Activated T-helper 17 cell treated with anti-CD3 and anti-CD28 coated beads, Interleukin-2, amount 50 U/mL, for 72 hours (primary cell): ENCODE results near the gene EPHB6. TPM values are rescaled to one million over a fixed set of nuclear protein-coding genes. Genes with fewer than 3 reads are reported as not detected.

Source experiments
- ATAC-seq: fragments of 150-1000 bp; cut with Tn5 transposase; replicated peaks from 2 replicates; pipeline ENCODE4 v1.10.0; 2021; ENCODE audit warnings: mild to moderate bottlenecking, moderate library complexity
- H3K27ac Mint-ChIP-seq: one replicate; pipeline ENCODE4 v1.8.0; 2022; ENCODE audit warnings: mixed read lengths
- H3K27me3 Mint-ChIP-seq: one replicate; pipeline ENCODE4 v1.8.0; 2022; ENCODE audit warnings: mixed read lengths
- H3K36me3 Mint-ChIP-seq: one replicate; pipeline ENCODE4 v1.8.0; 2022; ENCODE audit warnings: low read depth, mild to moderate bottlenecking, mixed read lengths
- H3K4me1 Mint-ChIP-seq: one replicate; pipeline ENCODE4 v1.8.0; 2022; ENCODE audit warnings: mixed read lengths
- H3K4me3 Mint-ChIP-seq: one replicate; pipeline ENCODE4 v1.8.0; 2022; ENCODE audit warnings: mild to moderate bottlenecking, mixed read lengths
- H3K9me3 Mint-ChIP-seq: one replicate; pipeline ENCODE4 v1.8.0; 2022; ENCODE audit warnings: mixed read lengths
- total RNA-seq, 2 donors: library from RNA; stranded (reverse); gene quantifications; one replicate each; pipeline ENCODE4 v1.2.3, GENCODE V29; 2022

EPHB6 gene
- total RNA-seq, result 10 to 100 TPM in 1 of 2 donors, 1 to 10 TPM in 1; 8.0 to 14.9 TPM

GRCh38 chr7:142854372-142855113 is at the start of gene EPHB6:
Gene EPHB6 (plus strand): TSS chr7:142855076. CDS start chr7:142863228, 8,152 bp downstream.
- Mint-ChIP-seq H3K27ac (peak within 1 kb of the TSS; percentile 86), H3K4me3 (peak within 1 kb of the TSS; percentile 90), H3K4me1 (peaks cover 15% of the 10 kb centered on the region), H3K27me3 (no peaks in the 10 kb centered on the region), H3K36me3 (no peaks in the 10 kb centered on the region), H3K9me3 (no peaks in the 10 kb centered on the region)
- peak; percentile 71 for ATAC-seq

GRCh38 chr7:142805350-142806021 is 49.4 kb upstream of the EPHB6 start:
- Mint-ChIP-seq H3K27ac (peak overlapping the region; percentile 98), H3K9me3 (no peaks in the 10 kb centered on the region), H3K4me3 (peak overlapping the region; percentile 92), H3K27me3 (no peaks in the 10 kb centered on the region), H3K36me3 (peaks cover 86% of the 10 kb centered on the region), H3K4me1 (peaks cover 82% of the 10 kb centered on the region)
- ATAC-seq, result no peak

- H3K27ac Mint-ChIP-seq, result peak overlapping the region; percentile 98
- ATAC-seq, result no peak
- H3K4me3 Mint-ChIP-seq, result peak overlapping the region; percentile 92
- H3K4me1 Mint-ChIP-seq, result peaks cover 82% of the 10 kb centered on the region
- peaks cover 86% of the 10 kb centered on the region for H3K36me3 Mint-ChIP-seq
- no peaks in the 10 kb centered on the region for H3K27me3 Mint-ChIP-seq
- H3K9me3 Mint-ChIP-seq, result no peaks in the 10 kb centered on the region
Measured at GRCh38 chr7:142806022-142806356, 48.9 kb upstream of the EPHB6 start.

GRCh38 chr7:142806957-142807356 is 47.9 kb upstream of the EPHB6 start:
- Mint-ChIP-seq H3K4me1 (peaks cover 83% of the 10 kb centered on the region), H3K4me3 (peak overlapping the region; percentile 92), H3K27ac (peak overlapping the region; percentile 98), H3K9me3 (no peaks in the 10 kb centered on the region), H3K27me3 (no peaks in the 10 kb centered on the region), H3K36me3 (peaks cover 81% of the 10 kb centered on the region)
- ATAC-seq, result no peak

GRCh38 chr7:142807855-142808460 is 46.9 kb upstream of the EPHB6 start:
- Mint-ChIP-seq H3K27me3 (no peaks in the 10 kb centered on the region), H3K9me3 (no peaks in the 10 kb centered on the region), H3K4me1 (peaks cover 84% of the 10 kb centered on the region), H3K4me3 (peak overlapping the region; percentile 92), H3K36me3 (peaks cover 71% of the 10 kb centered on the region), H3K27ac (peak overlapping the region; percentile 98)
- peak; percentile 27 for ATAC-seq

- peak; percentile 10 for ATAC-seq
- no peaks in the 10 kb centered on the region for H3K9me3 Mint-ChIP-seq
- peak overlapping the region; percentile 98 for H3K27ac Mint-ChIP-seq
- no peaks in the 10 kb centered on the region for H3K27me3 Mint-ChIP-seq
- peak overlapping the region; percentile 92 for H3K4me3 Mint-ChIP-seq
- H3K36me3 Mint-ChIP-seq, result peaks cover 66% of the 10 kb centered on the region
- peaks cover 81% of the 10 kb centered on the region for H3K4me1 Mint-ChIP-seq
Measured at GRCh38 chr7:142808461-142808801, 46.4 kb upstream of the EPHB6 start.

GRCh38 chr7:142808802-142809583 is 45.9 kb upstream of the EPHB6 start:
- Mint-ChIP-seq H3K9me3 (no peaks in the 10 kb centered on the region), H3K36me3 (peaks cover 60% of the 10 kb centered on the region), H3K27ac (peak overlapping the region; percentile 98), H3K4me3 (peak overlapping the region; percentile 92), H3K27me3 (no peaks in the 10 kb centered on the region), H3K4me1 (peaks cover 78% of the 10 kb centered on the region)
- peak; percentile 71 for ATAC-seq

- peak overlapping the region; percentile 98 for H3K27ac Mint-ChIP-seq
- no peaks in the 10 kb centered on the region for H3K27me3 Mint-ChIP-seq
- peaks cover 71% of the 10 kb centered on the region for H3K4me1 Mint-ChIP-seq
- ATAC-seq, result no peak
- no peaks in the 10 kb centered on the region for H3K9me3 Mint-ChIP-seq
- peaks cover 54% of the 10 kb centered on the region for H3K36me3 Mint-ChIP-seq
- peak overlapping the region; percentile 92 for H3K4me3 Mint-ChIP-seq
Measured at GRCh38 chr7:142809671-142810070, 45.2 kb upstream of the EPHB6 start.

- Mint-ChIP-seq H3K4me1 (peaks cover 60% of the 10 kb centered on the region), H3K27me3 (no peaks in the 10 kb centered on the region), H3K4me3 (peak overlapping the region; percentile 92), H3K9me3 (no peaks in the 10 kb centered on the region), H3K27ac (peak overlapping the region; percentile 98), H3K36me3 (peaks cover 46% of the 10 kb centered on the region)
- no peak for ATAC-seq
Measured at GRCh38 chr7:142811154-142811737, 43.6 kb upstream of the EPHB6 start.

GRCh38 chr7:142812437-142813215 is 42.2 kb upstream of the EPHB6 start:
- H3K27ac Mint-ChIP-seq, result peak overlapping the region; percentile 98
- no peak for ATAC-seq
- no peaks in the 10 kb centered on the region for H3K27me3 Mint-ChIP-seq
- H3K4me3 Mint-ChIP-seq, result peak overlapping the region; percentile 92
- no peaks in the 10 kb centered on the region for H3K9me3 Mint-ChIP-seq
- peaks cover 50% of the 10 kb centered on the region for H3K4me1 Mint-ChIP-seq
- H3K36me3 Mint-ChIP-seq, result peaks cover 37% of the 10 kb centered on the region

- peak overlapping the region; percentile 92 for H3K4me3 Mint-ChIP-seq
- H3K27me3 Mint-ChIP-seq, result no peaks in the 10 kb centered on the region
- peaks cover 31% of the 10 kb centered on the region for H3K36me3 Mint-ChIP-seq
- H3K4me1 Mint-ChIP-seq, result peaks cover 44% of the 10 kb centered on the region
- peak overlapping the region; percentile 98 for H3K27ac Mint-ChIP-seq
- H3K9me3 Mint-ChIP-seq, result no peaks in the 10 kb centered on the region
- ATAC-seq, result no peak
Measured at GRCh38 chr7:142813226-142813625, 41.6 kb upstream of the EPHB6 start.

GRCh38 chr7:142813699-142814098 is 41.2 kb upstream of the EPHB6 start:
- Mint-ChIP-seq H3K27me3 (no peaks in the 10 kb centered on the region), H3K9me3 (no peaks in the 10 kb centered on the region), H3K4me1 (peaks cover 42% of the 10 kb centered on the region), H3K27ac (peak overlapping the region; percentile 98), H3K4me3 (peak overlapping the region; percentile 92), H3K36me3 (peaks cover 26% of the 10 kb centered on the region)
- ATAC-seq, result no peak

GRCh38 chr7:142814451-142814850 is 40.4 kb upstream of the EPHB6 start:
- H3K9me3 Mint-ChIP-seq, result no peaks in the 10 kb centered on the region
- ATAC-seq, result no peak
- no peak overlapping the region for H3K27ac Mint-ChIP-seq
- H3K27me3 Mint-ChIP-seq, result peaks cover 5% of the 10 kb centered on the region
- H3K4me1 Mint-ChIP-seq, result peaks cover 40% of the 10 kb centered on the region
- peaks cover 19% of the 10 kb centered on the region for H3K36me3 Mint-ChIP-seq
- H3K4me3 Mint-ChIP-seq, result peak overlapping the region; percentile 14
